Nephron (organoid): ENCODE results near the gene RFC2.

Experiments used
- H3K27ac Mint-ChIP-seq, 3 experiments: 2 replicates each; pipeline ENCODE4 v1.8.0; 2020; ENCODE audit warnings: mixed read lengths in 3 of 3, mild to moderate bottlenecking in 2 of 3, moderate library complexity in 1 of 3
- H3K27me3 Mint-ChIP-seq: 2 replicates; pipeline ENCODE4 v1.8.0; 2021; ENCODE audit warnings: low read depth, mild to moderate bottlenecking, moderate library complexity, mixed read lengths
- H3K36me3 Mint-ChIP-seq: 2 replicates; pipeline ENCODE4 v1.8.0; 2020; ENCODE audit warnings: low read depth, mixed read lengths
- H3K4me1 Mint-ChIP-seq: 2 replicates; pipeline ENCODE4 v1.8.0; 2020; ENCODE audit warnings: mixed read lengths
- H3K4me3 Mint-ChIP-seq, 3 experiments: 2 replicates each; pipeline ENCODE4 v1.8.0; 2020; ENCODE audit warnings: mild to moderate bottlenecking in 3 of 3, mixed read lengths in 3 of 3, moderate library complexity in 2 of 3
- H3K9me3 Mint-ChIP-seq: 2 replicates; pipeline ENCODE4 v1.8.0; 2020; ENCODE audit warnings: mixed read lengths
- TF ChIP-seq, protein P1 (sequence below), 3 experiments: fragments of 200-600 bp; sonication (generic); IDR thresholded peaks; one replicate each; pipeline ENCODE4 v1.5.0; 2021; ENCODE audit warnings: antibody characterized with exemption in 3 of 3; ENCODE audit not compliant: unreplicated experiment in 3 of 3

Gene RFC2

DNA sequence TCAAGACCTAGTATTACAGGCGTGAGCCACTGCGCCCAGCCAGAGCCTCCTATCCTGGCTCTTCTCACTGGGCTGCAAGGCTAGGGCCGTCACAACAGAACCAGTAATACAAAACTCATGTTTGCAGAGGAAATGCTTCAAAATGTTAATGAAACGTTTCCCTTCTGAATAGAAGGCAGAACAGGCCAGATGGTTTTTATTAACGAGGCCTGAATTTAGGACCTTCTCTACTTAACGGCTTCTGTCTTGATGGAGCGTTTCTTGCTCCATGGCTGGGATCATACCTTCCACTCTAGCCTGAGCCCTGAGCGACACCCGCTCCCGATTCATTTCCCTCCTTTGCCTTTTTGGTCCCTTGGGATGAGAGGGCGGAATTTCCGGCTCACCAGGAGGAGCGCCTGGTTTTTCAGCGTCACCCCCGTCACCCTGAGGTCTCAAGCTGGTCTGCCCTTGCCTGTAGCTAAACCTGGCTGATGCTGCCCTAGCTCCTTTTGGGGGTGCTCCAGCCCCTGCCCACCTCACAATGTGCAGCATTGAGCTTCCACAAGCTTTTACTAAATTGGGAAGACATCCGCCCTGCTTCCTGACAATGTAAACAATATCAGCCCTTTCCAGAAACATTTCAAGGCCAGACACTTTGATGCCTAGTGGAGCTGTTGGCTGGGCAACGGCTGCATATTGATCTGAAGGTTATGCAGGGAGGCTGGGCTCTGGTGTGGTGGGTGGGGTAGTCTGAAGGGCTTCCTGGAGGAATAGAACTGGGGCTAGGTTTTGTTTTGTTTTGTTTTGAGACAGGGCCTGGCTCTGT is 40.2 kb upstream of the RFC2 start:
- peaks cover 9% of the 10 kb centered on the region for H3K36me3 Mint-ChIP-seq
- H3K4me1 Mint-ChIP-seq, result peaks cover 41% of the 10 kb centered on the region
- no peaks in the 10 kb centered on the region for H3K9me3 Mint-ChIP-seq
- H3K27me3 Mint-ChIP-seq, result peaks cover 7% of the 10 kb centered on the region
- TF ChIP-seq, protein P1, sequence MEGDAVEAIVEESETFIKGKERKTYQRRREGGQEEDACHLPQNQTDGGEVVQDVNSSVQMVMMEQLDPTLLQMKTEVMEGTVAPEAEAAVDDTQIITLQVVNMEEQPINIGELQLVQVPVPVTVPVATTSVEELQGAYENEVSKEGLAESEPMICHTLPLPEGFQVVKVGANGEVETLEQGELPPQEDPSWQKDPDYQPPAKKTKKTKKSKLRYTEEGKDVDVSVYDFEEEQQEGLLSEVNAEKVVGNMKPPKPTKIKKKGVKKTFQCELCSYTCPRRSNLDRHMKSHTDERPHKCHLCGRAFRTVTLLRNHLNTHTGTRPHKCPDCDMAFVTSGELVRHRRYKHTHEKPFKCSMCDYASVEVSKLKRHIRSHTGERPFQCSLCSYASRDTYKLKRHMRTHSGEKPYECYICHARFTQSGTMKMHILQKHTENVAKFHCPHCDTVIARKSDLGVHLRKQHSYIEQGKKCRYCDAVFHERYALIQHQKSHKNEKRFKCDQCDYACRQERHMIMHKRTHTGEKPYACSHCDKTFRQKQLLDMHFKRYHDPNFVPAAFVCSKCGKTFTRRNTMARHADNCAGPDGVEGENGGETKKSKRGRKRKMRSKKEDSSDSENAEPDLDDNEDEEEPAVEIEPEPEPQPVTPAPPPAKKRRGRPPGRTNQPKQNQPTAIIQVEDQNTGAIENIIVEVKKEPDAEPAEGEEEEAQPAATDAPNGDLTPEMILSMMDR (IDR thresholded peaks at IDR 0.05; ENCODE audit: unreplicated experiment in 3 of 3), result no peak
- peak overlapping the region; percentile 55 to 68 (median 61) for H3K27ac Mint-ChIP-seq
- H3K4me3 Mint-ChIP-seq, result peak overlapping the region; percentile 38 to 67 (median 64)

DNA sequence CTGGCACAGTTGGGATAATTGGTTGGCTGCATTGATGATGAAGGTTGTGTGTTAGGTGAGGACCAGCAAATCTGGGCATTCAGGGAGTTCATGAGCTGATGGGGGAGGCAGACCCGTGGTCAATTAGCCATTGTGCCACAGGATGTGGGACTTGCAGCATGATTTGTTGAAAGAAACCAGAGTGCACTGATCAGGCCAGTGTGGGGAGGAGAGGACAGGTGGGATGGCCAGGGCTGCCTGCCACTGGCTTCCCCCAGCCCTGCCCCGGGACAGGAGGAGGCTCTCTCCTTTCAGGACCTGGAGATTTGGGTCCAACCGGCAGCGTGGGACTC is 39.3 kb upstream of the RFC2 start:
- Mint-ChIP-seq H3K27ac (peak overlapping the region in 1 of 3 experiments; percentile 73), H3K27me3 (peaks cover 11% of the 10 kb centered on the region), H3K9me3 (no peaks in the 10 kb centered on the region), H3K36me3 (peaks cover 9% of the 10 kb centered on the region), H3K4me3 (peak overlapping the region; percentile 41 to 85 (median 46)), H3K4me1 (peaks cover 46% of the 10 kb centered on the region)
- TF ChIP-seq, protein P1 (IDR thresholded peaks at IDR 0.05; ENCODE audit: unreplicated experiment in 3 of 3), result no peak

DNA sequence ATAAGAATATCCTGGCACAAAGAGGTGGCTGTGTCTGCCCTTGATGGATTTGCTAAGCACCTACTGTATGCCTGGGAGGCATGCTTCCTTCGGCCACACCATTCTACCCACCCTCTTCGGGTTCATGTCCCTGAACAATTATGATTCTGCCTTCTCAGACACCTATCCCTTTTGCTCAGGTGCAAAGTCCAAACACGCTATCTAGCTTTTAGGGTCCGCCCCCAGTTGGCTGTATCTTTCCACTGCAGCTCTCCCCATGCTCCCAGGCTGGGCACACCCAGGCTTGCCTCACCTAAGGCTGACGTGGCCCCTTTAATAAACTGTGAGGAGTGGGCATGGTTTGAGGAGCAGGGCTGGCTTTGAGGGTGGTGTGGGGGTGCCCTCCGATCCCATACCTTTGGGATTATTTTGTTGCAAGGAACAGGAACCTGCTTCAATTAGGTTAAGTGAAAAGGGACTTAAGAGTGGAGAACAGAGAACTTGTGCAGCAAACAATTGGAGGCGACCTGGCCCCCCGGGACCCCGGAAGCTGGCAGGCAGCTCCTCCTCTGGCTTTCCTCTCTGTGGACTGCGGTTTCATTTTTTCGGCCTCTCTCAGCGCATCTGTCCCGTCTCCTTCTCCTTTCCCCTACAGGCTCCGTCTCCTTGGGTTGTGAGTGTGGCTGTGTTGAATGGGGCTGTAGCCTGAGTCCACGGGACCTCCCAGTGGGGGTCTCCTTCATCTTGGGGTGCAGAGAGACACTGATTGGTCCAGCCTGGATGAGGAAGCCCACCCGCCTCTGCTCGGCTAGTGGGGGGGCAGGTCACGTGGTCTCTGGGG is 38.8 kb upstream of the RFC2 start:
- Mint-ChIP-seq H3K27ac (peak overlapping the region in 1 of 3 experiments; percentile 73), H3K9me3 (no peaks in the 10 kb centered on the region), H3K4me3 (peak overlapping the region; percentile 46 to 85 (median 70)), H3K36me3 (peaks cover 9% of the 10 kb centered on the region), H3K4me1 (peaks cover 51% of the 10 kb centered on the region), H3K27me3 (peaks cover 11% of the 10 kb centered on the region)
- TF ChIP-seq, protein P1 (IDR thresholded peaks at IDR 0.05; ENCODE audit: unreplicated experiment in 3 of 3), result no peak

DNA sequence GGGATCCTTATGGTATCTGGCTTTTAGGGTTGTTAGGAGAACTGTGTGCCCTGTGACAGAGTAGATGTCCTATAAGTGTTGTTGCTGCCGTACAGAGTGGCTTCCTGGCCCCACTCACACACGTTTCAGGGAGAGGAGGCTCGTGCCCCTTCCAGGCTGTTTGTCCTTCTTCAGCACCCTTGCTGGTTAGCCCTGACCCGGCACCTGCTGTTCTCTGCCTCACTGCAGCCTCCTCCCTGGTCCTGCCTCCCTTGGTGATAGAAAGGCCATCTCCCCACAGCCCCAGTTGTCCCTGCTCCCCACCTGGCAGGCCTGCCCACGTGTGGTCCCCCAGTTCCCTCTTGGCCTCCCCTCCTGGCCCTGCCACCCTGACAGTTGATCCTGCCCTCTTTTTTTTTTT is 37.3 kb upstream of the RFC2 start:
- Mint-ChIP-seq H3K27ac (peak overlapping the region in 1 of 3 experiments; percentile 39), H3K4me3 (peak overlapping the region; percentile 78 to 85 (median 82)), H3K27me3 (peaks cover 11% of the 10 kb centered on the region), H3K4me1 (peaks cover 52% of the 10 kb centered on the region), H3K9me3 (no peaks in the 10 kb centered on the region), H3K36me3 (peaks cover 9% of the 10 kb centered on the region)
- TF ChIP-seq, protein P1 (IDR thresholded peaks at IDR 0.05; ENCODE audit: unreplicated experiment in 3 of 3), result no peak

DNA sequence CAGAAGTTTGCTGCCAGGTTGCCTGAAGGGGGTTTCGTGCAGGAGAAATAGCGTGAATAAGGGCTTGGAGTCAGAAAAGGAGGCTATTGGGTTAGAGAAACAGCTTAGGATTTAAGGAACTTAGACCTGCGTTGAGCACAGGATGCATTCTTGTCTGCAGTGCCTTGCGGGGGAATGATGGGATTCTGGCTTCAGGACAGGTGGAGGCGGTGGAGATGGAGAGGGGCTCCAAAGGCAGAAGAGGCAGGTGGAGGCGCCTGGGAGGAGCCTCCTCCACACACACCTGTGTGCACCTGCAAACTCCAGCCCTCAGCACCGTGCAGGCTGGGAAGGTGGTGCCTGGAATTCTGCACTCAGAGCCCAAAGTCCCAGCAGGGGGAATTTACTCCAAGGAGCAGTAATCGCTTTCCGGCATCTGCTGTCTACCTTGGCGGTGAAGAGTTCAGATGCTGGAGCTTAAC is 36.8 kb upstream of the RFC2 start:
- Mint-ChIP-seq H3K36me3 (peaks cover 8% of the 10 kb centered on the region), H3K9me3 (no peaks in the 10 kb centered on the region), H3K4me3 (peak overlapping the region; percentile 78 to 85 (median 81)), H3K4me1 (peaks cover 52% of the 10 kb centered on the region), H3K27ac (peak overlapping the region; percentile 1 to 53 (median 36)), H3K27me3 (peaks cover 11% of the 10 kb centered on the region)
- TF ChIP-seq, protein P1 (IDR thresholded peaks at IDR 0.05; ENCODE audit: unreplicated experiment in 3 of 3), result no peak
